GM13977 (cell line): ENCODE data around the gene ERAS.
"Not testable (repeated sequence)": the region's sequence is repeated elsewhere in the genome, so short reads cannot be mapped to it uniquely, and the experiment has no call there.

Experiments used
- DNase-seq: peaks from one replicate; pipeline ENCODE4 v3.0.0; 2012; ENCODE audit warnings: low spot score
- in situ Hi-C: fragments of 300-500 bp; cut with MboI; formaldehyde crosslinking; loops from one replicate; pipeline ENCODE4 v1.12.0; 2022; ENCODE audit warnings: low sequenced_read_pairs, low pct_unique_long_range_greater_than_20kb, mixed read lengths, inconsistent platforms; ENCODE audit not compliant: unreplicated experiment
- TF ChIP-seq, protein P1 (sequence below): IDR thresholded peaks from 2 replicates; pipeline ENCODE4 v1.5.1; 2012; ENCODE audit warnings: mild to moderate bottlenecking, control low read depth; ENCODE audit not compliant: insufficient read depth; ENCODE audit errors: extremely low read depth, missing control alignments

The ERAS gene

DNA sequence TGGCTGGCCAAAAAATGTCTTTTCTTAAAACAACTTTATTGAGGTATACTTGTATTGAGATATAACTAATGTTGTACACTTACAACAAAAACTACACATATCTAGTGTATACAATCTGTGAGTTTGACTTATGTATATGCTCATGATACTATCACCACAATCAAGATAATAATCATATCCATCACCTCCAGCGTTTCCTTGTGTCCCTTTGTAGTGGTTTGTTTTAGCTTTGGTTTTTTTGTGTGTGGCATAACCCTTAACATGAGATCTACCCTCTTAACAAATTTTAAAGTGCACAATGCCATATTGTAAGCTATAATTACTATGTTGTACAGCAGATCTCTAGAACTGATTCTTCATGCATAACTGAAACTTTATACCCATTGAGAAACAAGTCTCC is 22.5 kb downstream of the ERAS start:
- DNase-seq, result no peak
- TF ChIP-seq, protein P1, sequence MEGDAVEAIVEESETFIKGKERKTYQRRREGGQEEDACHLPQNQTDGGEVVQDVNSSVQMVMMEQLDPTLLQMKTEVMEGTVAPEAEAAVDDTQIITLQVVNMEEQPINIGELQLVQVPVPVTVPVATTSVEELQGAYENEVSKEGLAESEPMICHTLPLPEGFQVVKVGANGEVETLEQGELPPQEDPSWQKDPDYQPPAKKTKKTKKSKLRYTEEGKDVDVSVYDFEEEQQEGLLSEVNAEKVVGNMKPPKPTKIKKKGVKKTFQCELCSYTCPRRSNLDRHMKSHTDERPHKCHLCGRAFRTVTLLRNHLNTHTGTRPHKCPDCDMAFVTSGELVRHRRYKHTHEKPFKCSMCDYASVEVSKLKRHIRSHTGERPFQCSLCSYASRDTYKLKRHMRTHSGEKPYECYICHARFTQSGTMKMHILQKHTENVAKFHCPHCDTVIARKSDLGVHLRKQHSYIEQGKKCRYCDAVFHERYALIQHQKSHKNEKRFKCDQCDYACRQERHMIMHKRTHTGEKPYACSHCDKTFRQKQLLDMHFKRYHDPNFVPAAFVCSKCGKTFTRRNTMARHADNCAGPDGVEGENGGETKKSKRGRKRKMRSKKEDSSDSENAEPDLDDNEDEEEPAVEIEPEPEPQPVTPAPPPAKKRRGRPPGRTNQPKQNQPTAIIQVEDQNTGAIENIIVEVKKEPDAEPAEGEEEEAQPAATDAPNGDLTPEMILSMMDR, result no peak
- in situ Hi-C loops, result no loop called here

DNA sequence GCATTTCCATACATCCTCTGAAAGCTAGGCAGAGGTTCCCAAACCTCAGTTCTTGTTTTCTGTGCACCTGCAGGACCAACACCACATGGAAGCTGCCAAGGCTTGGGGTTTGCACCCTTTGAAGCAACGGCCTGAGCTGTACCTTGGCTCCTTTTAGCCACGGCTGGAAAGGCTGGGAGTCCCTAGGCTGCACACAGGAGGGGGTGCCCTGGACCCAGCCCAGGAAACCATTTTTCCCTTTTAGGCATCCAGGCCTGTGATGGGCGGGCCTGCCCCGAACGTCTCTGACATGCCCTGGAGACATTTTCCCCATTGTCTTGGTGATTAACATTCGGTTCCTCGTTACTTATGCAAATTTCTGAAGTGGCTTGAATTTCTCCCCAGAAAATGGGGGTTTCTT is 26.5 kb downstream of the ERAS start:
- DNase-seq, result no peak
- TF ChIP-seq, protein P1, result no peak
- in situ Hi-C loops, result no loop called here

DNA sequence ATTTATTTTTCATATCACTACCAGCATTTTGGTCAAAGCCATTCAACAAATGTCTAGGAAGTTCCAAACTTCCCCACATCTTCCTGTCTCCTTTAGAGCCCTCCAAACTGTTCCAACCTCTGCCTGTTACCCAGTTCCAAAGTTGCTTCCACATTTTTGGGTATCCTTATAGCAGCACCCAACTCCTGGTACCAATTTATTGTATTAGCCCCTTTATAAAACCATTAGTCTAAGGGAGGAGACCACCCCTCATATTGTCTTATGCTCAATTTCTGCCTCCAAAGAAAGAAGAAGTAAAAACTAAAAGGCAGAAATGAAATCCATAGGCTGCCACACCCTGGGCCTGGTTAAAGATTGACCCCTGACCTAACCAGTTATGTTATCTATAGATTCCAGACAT is 27.2 kb downstream of the ERAS start:
- DNase-seq, in situ Hi-C loops: not testable (repeated sequence)

DNA sequence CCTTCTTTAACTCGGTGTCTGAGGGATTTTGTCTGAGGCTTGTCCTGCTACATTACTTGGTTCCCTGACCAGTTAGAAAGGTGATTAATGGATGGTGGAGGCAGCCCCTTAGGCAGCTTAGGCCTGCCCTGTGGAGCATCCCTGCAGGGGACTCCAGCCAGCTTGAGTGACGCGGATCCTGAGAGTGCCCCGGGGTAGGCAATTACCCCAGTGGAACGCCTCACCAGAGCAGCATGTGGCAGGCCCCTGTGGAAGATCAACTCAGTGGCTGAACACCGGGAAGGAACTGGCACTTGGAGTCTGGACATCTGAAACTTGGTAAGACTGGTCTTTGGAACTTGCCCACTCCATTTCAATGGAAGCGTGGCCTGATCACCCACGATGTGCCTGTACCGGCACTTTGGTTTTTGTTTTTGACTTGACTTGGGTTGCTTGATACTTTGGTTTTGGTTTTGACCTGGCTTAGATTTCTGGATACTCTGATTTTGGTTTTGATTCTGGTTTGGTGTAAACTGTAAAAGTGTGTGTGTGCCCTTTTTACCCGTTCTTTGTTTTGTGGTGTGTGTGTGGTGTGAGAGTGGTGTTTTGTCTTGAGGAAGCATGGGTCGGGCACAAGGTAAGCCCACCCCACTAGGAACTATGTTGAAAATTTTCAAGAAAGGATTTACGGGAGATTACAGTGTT is 27.9 kb downstream of the ERAS start:
- DNase-seq, in situ Hi-C loops: not testable (repeated sequence)

DNA sequence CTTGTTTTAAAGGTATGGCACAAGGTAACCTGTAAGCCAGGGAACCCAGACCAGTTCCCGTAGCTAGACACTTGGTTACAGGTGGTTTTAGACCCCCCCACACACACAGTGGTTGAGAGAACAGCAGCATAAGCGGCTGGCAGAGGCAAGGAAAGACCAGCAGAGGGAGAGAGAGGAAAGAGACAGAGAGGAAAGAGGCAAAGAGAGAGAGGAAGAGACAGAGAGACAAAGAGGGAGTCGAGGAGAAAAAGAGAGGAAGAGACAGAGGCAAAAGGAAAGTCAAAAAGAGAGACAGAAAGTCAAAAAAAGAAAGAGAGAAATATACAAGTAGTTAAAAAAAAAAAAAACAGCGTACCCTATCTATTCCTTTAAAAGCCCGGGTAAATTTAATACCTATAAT is 28.6 kb downstream of the ERAS start:
- in situ Hi-C loops, result no loop called here
- TF ChIP-seq, protein P1, result no peak
- no peak for DNase-seq

DNA sequence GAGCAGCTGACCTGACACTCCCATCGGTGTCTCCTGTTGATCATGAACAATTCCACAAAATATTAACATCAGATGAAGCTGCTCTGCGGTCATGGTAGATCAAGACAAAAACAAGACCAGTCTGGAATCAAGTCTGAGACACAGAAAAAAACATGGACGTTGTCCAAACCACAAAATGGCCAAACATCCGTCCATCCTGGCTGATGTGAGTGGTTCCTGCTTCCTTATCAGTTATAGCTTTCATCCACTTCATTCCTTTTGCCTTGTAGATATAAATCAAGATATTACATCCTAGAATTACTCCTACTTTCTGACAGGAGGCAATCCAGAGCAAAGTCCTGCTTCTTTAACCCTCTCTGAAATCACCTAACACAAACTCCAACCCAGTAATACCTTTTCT is 37.9 kb downstream of the ERAS start:
- TF ChIP-seq, protein P1, result no peak
- no peak for DNase-seq
- in situ Hi-C loops, result no loop called here

DNA sequence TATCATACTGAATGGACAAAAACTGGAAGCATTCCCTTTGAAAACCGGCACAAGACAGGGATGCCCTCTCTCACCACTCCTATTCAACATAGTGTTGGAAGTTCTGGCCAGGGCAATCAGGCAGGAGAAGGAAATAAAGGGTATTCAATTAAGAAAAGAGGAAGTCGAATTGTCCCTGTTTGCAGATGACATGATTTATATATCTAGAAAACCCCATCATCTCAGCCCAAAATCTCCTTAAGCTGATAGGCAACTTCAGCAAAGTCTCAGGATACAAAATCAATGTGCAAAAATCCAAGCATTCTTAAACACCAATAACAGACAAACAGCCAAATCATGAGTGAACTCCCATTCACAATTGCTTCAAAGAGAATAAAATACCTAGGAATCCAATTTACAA is 45.7 kb downstream of the ERAS start:
- in situ Hi-C loops, DNase-seq: not testable (repeated sequence)

DNA sequence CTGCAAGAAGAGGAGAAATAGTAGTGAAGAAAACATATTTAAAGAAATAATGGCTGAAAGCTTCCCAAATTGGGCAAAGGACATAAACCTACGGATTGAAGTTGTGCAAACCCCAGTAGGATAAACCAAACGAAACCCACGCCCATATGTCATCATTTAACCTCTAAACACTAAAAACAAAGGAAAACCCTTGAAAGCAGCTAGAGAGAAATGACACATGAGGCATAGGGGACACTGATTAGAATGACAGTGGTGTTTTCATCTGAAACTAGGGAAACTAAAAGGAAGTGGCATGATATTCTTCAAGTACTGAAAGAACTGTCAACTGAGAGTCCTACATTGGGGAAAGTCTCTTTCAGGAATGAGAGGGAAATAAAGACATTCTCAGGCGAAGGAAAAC is 50.6 kb downstream of the ERAS start:
- DNase-seq, in situ Hi-C loops: not testable (repeated sequence)
